ENCODE results near the gene RAD9A.

GRCh38 chr11:67417425-67417824 lies 25.6 kb downstream of the RAD9A start:
- TF ChIP-seq EZH2 (IDR thresholded peaks at IDR 0.05) = no peak
- TF ChIP-seq, protein P1, sequence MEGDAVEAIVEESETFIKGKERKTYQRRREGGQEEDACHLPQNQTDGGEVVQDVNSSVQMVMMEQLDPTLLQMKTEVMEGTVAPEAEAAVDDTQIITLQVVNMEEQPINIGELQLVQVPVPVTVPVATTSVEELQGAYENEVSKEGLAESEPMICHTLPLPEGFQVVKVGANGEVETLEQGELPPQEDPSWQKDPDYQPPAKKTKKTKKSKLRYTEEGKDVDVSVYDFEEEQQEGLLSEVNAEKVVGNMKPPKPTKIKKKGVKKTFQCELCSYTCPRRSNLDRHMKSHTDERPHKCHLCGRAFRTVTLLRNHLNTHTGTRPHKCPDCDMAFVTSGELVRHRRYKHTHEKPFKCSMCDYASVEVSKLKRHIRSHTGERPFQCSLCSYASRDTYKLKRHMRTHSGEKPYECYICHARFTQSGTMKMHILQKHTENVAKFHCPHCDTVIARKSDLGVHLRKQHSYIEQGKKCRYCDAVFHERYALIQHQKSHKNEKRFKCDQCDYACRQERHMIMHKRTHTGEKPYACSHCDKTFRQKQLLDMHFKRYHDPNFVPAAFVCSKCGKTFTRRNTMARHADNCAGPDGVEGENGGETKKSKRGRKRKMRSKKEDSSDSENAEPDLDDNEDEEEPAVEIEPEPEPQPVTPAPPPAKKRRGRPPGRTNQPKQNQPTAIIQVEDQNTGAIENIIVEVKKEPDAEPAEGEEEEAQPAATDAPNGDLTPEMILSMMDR (IDR thresholded peaks at IDR 0.05) = no peak
